GM19035 (cell line): Measurements from ENCODE around the gene JAG1.
"Not testable (repeated sequence)": the region's sequence is repeated elsewhere in the genome, so short reads cannot be mapped to it uniquely, and the experiment has no call there.

ENCODE experiments used
- ATAC-seq: cut with Tn5 transposase; IDR thresholded peaks from one replicate; pipeline ENCODE4 v1.9.1; 2021; ENCODE audit not compliant: unreplicated experiment

The JAG1 gene

GRCh38 chr20:10639077-10639736 is 34.6 kb downstream of the JAG1 start:
- ATAC-seq = no peak

- ATAC-seq = no peak
Measured at GRCh38 chr20:10637563-10637962, 36.2 kb downstream of the JAG1 start.

DNA sequence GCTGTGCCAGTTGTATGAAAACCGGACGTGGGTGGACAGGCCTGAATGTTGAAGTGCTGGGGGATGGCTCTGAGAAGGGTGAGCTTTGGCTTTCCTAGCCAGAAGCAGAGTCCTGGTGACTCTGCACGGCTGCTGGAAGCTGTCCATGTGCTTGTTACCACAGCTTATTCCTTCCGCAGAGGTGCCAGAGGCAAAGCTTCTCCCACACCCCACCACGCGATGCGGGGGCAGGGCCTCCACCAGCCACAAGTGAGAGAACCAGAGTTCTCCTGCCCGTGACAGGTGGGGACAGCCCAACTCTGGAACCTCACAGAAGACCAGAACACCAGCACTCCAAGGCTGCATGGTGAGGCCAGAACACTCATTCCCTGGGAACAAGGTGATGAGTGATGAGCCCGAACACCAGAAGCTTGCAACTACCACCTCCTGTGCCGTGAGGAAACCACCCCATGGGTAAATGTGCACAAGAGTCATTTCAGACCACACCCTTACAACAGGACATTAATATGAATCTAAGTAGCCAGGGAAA is 36.7 kb downstream of the JAG1 start:
- ATAC-seq = no peak

GRCh38 chr20:10636326-10636818 is 37.4 kb downstream of the JAG1 start:
- no peak for ATAC-seq

- no peak for ATAC-seq
Measured at GRCh38 chr20:10635476-10636208, 38.2 kb downstream of the JAG1 start.

- ATAC-seq = no peak
Measured at GRCh38 chr20:10634683-10635411, 39.0 kb downstream of the JAG1 start.

DNA sequence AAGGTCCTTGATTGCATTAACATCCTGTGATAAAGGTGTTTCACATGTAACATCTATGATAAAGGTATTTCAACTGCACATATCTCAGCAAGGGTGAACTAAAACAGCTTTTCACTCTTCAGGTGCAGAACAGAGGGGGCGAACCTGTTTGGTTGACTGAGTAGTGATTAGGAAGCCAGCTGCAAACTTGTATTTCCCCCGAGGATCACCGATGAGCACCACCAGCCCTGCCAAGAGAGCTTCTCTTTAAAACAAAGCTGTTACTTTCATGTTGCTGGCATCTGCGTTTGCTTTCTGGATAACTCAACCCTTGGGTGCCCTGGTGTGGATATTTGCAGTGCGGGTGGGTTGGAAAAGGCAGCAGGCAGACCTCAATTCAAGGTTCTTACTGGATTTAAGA is 39.6 kb downstream of the JAG1 start:
- no peak for ATAC-seq

DNA sequence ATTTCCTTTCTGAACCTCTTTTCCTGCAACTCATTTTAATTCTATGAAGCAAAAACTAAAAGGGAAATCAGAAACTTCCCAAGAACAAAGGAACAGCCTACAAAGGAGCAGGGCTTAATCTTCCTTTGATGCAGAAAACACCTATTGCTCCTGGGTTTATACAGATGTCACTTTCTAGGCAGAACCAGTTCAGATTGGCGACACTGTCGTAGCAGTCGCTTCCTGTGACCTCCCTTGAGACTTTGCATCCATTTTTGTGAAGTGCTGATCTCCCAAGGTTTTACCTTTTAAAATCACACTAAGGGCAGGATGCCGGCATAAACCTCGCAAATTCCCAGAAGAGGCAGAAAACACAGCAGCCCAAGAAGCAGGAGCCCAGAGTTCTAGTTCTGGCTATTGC is 40.1 kb downstream of the JAG1 start:
- no peak for ATAC-seq

- ATAC-seq = no peak
Measured at GRCh38 chr20:10632721-10633509, 40.9 kb downstream of the JAG1 start.

DNA sequence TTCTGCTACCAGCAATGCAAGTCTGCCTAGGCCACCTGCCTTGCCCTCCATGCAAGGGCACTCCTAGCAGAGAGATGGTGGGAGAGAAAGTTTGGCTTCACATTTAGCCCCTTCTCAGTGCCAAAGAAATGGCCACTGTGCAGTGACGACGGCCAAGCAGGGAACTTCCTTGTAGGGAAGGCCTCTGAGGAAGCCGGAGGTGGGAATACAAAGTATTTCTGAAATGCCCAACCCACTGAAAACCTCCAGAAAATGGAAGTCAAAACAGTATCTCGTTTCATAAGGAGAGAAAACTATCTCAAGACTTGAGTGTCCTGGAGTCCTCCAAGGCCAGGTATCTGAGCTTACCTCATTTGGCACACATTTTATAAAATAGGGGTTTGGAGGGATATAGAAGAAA is 42.7 kb downstream of the JAG1 start:
- no peak for ATAC-seq

DNA sequence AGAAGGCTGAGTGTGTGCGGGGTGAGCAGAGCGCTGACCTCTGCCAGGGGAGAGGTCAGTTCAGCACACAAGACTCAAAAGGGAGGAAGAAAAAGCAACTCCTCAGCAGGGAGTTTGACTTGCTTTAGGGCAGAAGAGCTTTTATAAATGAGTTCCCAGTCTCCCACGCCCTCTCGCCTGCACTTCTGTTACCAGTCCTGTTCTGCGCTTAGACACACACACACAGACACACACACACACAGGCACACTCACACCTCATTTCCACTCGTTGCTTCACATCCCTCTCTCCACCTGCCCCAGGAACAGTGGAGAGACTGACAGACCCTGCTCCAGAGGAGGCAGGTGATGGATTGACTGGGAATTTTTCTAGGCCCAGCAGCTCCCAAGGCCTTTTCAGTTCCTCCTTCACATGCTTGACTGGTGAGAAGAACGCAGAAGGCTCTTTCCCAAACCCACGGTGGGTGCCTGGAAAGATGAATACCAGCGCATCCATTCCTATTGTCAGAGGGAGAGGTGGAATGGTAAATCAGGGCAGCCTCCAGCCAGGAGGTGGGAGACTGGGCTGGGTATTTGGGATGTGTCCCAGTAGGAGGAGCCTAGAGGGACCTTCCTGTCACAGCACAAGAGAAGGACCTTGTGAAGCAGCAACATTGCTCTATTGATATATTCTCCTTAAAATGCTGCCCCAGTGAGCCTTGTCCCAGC is 43.7 kb downstream of the JAG1 start:
- no peak for ATAC-seq

GRCh38 chr20:10626896-10627295 is 46.9 kb downstream of the JAG1 start:
- no peak for ATAC-seq

- no peak for ATAC-seq
Measured at GRCh38 chr20:10625641-10626040, 48.2 kb downstream of the JAG1 start.

GRCh38 chr20:10622657-10623418 is 51.0 kb downstream of the JAG1 start:
- no peak for ATAC-seq

DNA sequence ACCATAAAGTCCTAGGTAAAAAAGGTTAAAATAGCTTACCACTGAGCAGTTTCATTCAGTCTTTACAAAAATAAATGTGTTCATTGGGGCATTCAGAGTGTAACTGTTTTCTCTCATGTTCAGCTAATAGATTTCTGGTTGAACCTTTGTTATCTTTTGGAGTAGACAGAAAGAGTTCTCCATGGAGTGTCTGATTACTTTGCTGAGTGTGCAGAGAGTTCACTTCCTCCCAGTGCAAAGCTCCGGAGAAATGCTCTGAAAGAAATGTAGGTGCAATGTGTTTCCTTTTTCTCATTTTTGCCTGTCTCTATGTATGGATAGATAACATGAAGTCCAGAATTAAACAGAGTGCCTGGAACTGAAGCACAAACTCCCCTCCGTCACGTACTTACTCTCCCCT is 52.6 kb downstream of the JAG1 start:
- no peak for ATAC-seq

DNA sequence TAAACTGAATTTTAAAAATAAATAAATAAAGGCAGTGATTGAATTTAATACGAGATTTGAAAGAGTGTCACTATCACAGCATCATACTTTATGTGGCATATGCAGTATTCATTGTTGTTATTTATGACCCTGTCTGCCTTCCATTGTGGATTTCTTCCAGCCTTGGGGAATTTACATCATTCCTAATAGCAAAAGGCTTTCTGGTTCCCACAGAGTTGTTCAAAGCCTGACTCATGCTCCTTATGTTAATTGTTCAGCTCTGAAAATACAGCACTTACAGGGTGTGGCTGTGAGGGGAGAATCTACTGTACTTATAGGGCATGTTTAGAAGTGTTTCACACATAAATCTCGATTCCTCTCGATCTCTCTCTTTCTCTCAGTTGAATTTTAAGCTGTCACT is 54.4 kb downstream of the JAG1 start:
- ATAC-seq = no peak

- ATAC-seq = no peak
Measured at GRCh38 chr20:10618611-10619245, 55.1 kb downstream of the JAG1 start.

DNA sequence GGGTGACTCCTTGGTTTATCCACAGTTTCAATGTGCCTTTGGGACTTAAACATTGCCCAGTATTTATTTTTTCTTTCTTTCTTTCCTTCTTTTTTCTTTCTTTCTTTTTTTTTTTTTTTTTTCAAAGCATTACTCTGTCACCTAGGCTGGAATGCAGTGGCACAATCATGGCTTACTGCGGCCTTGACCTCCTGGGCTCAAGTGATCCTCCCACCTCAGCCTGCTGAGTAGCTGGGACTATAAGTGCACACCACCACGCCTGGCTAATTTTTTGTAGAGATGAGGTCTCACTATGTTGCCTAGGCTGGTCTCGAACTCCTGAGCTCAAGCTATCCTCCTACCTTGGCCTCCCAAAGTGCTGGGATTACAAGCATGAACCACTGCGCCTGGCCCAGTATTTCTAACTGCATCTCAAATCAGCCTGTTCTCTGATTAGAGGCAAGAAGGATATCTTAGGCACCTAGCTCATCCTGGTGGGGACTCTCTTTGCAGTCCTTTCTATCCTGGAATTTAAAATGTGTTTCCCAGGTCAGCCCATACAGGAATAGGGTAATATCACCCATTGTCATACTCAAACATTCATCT is 56.2 kb downstream of the JAG1 start:
- not testable (repeated sequence) for ATAC-seq

- ATAC-seq = no peak
Measured at GRCh38 chr20:10616212-10616611, 57.6 kb downstream of the JAG1 start.
